DND-41 (cell line): ENCODE results near the gene MYT1.

Experiments
- ATAC-seq: fragments of 200-7000 bp; cut with Tn5 transposase; 3 replicates; pipeline ENCODE4 v1.9.1; 2021; ENCODE audit warnings: low read depth; ENCODE audit not compliant: insufficient read depth
- DNase-seq: peaks from one replicate; pipeline ENCODE4 v3.0.0-alpha.2; 2020
- H2AFZ ChIP-seq: 2 replicates; pipeline ENCODE4 v1.6.0; 2012; ENCODE audit warnings: low read depth, low read length
- H3K27ac ChIP-seq: 2 replicates; pipeline ENCODE4 v1.5.1; 2012; ENCODE audit warnings: low read length, inconsistent platforms
- H3K27me3 ChIP-seq: fragments of 200-600 bp; sonication (generic); 2 replicates; pipeline ENCODE4 v1.6.0; 2012; ENCODE audit warnings: low read length, mild to moderate bottlenecking, inconsistent platforms; ENCODE audit not compliant: insufficient read depth, poor library complexity
- H3K36me3 ChIP-seq: 2 replicates; pipeline ENCODE4 v1.5.1; 2012; ENCODE audit warnings: low read length, inconsistent platforms; ENCODE audit not compliant: insufficient read depth
- H3K4me1 ChIP-seq: 2 replicates; pipeline ENCODE4 v1.5.1; 2012; ENCODE audit warnings: mild to moderate bottlenecking, low read length; ENCODE audit not compliant: insufficient read depth
- H3K4me2 ChIP-seq: 2 replicates; pipeline ENCODE4 v1.6.0; 2012; ENCODE audit warnings: mild to moderate bottlenecking, moderate library complexity, low read length, inconsistent platforms; ENCODE audit not compliant: insufficient read depth
- H3K4me3 ChIP-seq, 2 experiments: fragments of 200-600 bp in 1 of 2; shearing (Covaris generic) in 1 of 2; 2 replicates each; pipeline ENCODE4 v1.5.1; 2012 to 2016; ENCODE audit warnings: inconsistent platforms in 2 of 2, low read length in 2 of 2, mild to moderate bottlenecking in 2 of 2, low read depth in 1 of 2, moderate library complexity in 1 of 2
- H3K79me2 ChIP-seq: 2 replicates; pipeline ENCODE4 v1.6.0; 2012; ENCODE audit warnings: low read length, inconsistent platforms; ENCODE audit not compliant: insufficient read depth
- H3K9ac ChIP-seq: 2 replicates; pipeline ENCODE4 v1.6.0; 2012; ENCODE audit warnings: low read depth, mild to moderate bottlenecking, inconsistent platforms, low read length, moderate library complexity
- H3K9me3 ChIP-seq: 2 replicates; pipeline ENCODE4 v1.5.1; 2012; ENCODE audit warnings: low read length, moderate library complexity, mild to moderate bottlenecking, inconsistent platforms; ENCODE audit not compliant: insufficient read depth, severe bottlenecking
- H4K20me1 ChIP-seq: 2 replicates; pipeline ENCODE4 v1.6.0; 2012; ENCODE audit warnings: low read length; ENCODE audit not compliant: insufficient read depth
- CTCF ChIP-seq: IDR thresholded peaks from 2 replicates; pipeline ENCODE4 v1.5.1; 2012; ENCODE audit warnings: borderline replicate concordance, low read length, moderate library complexity, mild to moderate bottlenecking; ENCODE audit not compliant: poor library complexity, severe bottlenecking; ENCODE audit errors: extremely low read depth
- EZH2 ChIP-seq: IDR thresholded peaks from 3 replicates; pipeline ENCODE4 v1.6.1; 2012; ENCODE audit warnings: borderline replicate concordance, low read depth, mild to moderate bottlenecking, moderate library complexity, low read length, inconsistent platforms; ENCODE audit not compliant: severe bottlenecking

The MYT1 gene

GRCh38 chr20:64196309-64196708 lies 32.1 kb downstream of the MYT1 start:
- no peaks in the 10 kb centered on the region for H3K36me3 ChIP-seq
- no peak overlapping the region for H3K4me3 ChIP-seq
- no peak for ATAC-seq
- peaks cover 3% of the 10 kb centered on the region for H3K27me3 ChIP-seq
- peaks cover 3% of the 10 kb centered on the region for H3K9me3 ChIP-seq
- no peak for DNase-seq
- H3K4me1 ChIP-seq, result no peaks in the 10 kb centered on the region
- H3K9ac ChIP-seq, result no peak overlapping the region
- no peak overlapping the region for H2AFZ ChIP-seq
- peaks cover 11% of the 10 kb centered on the region for H4K20me1 ChIP-seq
- no peak for TF ChIP-seq EZH2
- TF ChIP-seq CTCF, result no peak
- H3K79me2 ChIP-seq, result no peaks in the 10 kb centered on the region
- H3K4me2 ChIP-seq, result no peak overlapping the region
- no peak overlapping the region for H3K27ac ChIP-seq

DNA sequence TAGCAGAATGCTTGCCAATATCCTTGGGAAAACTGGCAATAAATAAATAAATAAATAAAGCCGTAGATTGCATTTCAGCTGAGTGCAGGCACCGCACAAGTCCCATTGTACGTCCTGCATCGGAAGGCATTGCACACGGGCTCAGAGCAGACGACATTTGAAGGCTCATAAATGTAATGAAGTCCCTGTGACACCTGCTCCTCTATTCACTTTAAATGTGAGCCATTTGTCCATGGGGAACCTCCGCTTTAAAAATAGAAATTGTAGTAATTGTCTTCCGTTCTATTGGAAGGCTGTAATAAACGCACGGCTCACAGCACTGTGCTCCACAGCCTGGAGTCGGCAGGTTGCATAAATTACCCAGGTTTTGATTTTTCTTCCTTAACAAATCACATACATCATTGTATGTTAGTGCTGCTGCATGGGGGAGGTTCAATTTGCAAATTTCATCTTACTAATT lies 32.6 kb downstream of the MYT1 start:
- TF ChIP-seq EZH2 (no peak), CTCF (no peak)
- Histone ChIP-seq H3K4me2 (no peak overlapping the region), H3K4me3 (no peak overlapping the region), H3K9ac (no peak overlapping the region), H3K27me3 (no peaks in the 10 kb centered on the region), H3K4me1 (no peaks in the 10 kb centered on the region), H4K20me1 (peaks cover 11% of the 10 kb centered on the region), H3K9me3 (peaks cover 7% of the 10 kb centered on the region), H2AFZ (no peak overlapping the region), H3K36me3 (no peaks in the 10 kb centered on the region), H3K79me2 (no peaks in the 10 kb centered on the region), H3K27ac (no peak overlapping the region)
- DNase-seq (no peak), ATAC-seq (no peak)

DNA sequence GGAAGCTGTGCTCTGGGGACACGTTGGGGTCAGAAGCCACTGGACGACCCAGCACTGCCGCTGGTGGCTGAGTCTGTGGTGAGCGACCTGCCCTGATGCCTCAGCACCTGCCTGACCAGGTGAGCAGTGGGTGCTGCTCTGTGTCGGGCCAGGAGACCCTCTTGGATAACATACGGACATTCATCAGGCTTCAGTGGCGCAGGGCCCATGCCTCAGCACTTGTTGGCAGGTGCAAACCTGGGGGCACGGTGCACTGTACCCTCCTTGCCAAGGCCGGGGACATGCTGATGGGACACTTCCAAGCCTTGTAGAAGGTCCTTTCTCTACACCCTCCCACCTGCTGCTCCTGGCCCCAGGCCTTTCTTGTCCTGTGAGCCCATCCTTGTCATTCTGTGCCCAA lies 34.1 kb downstream of the MYT1 start:
- Histone ChIP-seq H3K36me3 (no peaks in the 10 kb centered on the region), H3K4me1 (no peaks in the 10 kb centered on the region), H2AFZ (no peak overlapping the region), H3K9me3 (peaks cover 7% of the 10 kb centered on the region), H3K27ac (no peak overlapping the region), H4K20me1 (peaks cover 8% of the 10 kb centered on the region), H3K79me2 (no peaks in the 10 kb centered on the region), H3K4me2 (no peak overlapping the region), H3K9ac (no peak overlapping the region), H3K4me3 (no peak overlapping the region), H3K27me3 (no peaks in the 10 kb centered on the region)
- DNase-seq (no peak), ATAC-seq (no peak)
- TF ChIP-seq EZH2, result no peak
- TF ChIP-seq CTCF, result no peak

- H3K27ac ChIP-seq, result no peak overlapping the region
- no peak overlapping the region for H2AFZ ChIP-seq
- H3K36me3 ChIP-seq, result no peaks in the 10 kb centered on the region
- no peaks in the 10 kb centered on the region for H3K79me2 ChIP-seq
- H3K9me3 ChIP-seq, result peaks cover 7% of the 10 kb centered on the region
- TF ChIP-seq CTCF, result no peak
- TF ChIP-seq EZH2, result no peak
- no peak overlapping the region for H3K4me3 ChIP-seq
- H4K20me1 ChIP-seq, result peaks cover 5% of the 10 kb centered on the region
- DNase-seq (no peak), ATAC-seq (no peak)
- no peak overlapping the region for H3K9ac ChIP-seq
- no peak overlapping the region for H3K4me2 ChIP-seq
- no peaks in the 10 kb centered on the region for H3K27me3 ChIP-seq
- H3K4me1 ChIP-seq, result no peaks in the 10 kb centered on the region
These were observed 35.1 kb downstream of the MYT1 start for GRCh38 chr20:64199395-64199794.
